T-helper 9 cell (primary cell): Measurements from ENCODE around the gene UGT1A6.
"Not testable (repeated sequence)": the region's sequence is repeated elsewhere in the genome, so short reads cannot be mapped to it uniquely, and the experiment has no call there.

Source experiments
- DNase-seq: peaks from one replicate; pipeline ENCODE4 v3.0.0-alpha.2; 2020

Gene UGT1A6

DNA sequence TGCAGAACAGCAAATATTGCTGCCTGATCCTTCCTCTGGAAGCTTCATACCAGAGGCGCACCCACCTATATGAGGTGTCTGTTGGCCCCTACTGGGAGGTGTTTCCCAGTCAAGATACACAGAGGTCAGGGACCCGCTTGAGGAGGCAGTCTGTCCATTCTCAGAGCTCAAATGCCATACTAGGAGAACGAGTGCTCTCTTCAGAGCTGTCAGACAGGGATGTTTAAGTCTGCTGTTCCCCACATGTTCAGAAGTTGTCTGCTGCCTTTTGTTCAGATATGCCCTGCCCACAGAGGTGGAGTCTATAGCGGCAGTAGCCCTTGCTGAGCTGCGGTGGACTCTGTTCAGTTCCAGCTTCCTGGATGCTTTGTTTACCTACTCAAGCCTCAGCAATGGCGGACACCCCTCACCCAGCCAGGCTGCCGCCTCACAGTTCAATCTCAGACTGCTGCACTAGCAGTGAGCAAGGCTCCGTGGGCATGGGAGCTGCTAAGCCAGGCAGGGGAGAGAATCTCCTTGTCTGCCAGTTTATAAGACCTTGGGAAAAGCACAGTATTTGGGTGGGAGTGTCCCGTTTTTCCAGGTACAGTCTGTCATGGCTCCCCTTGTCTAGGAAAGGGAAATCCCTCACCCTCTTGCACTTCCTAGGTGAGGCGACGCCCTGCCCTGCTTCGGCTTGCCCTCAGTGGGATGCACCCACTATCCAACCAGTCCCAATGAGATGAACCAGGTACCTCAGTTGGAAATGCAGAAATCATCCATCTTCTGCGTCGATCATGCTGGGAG, 44.4 kb downstream of the UGT1A6 start:
- DNase-seq, result not testable (repeated sequence)

DNA sequence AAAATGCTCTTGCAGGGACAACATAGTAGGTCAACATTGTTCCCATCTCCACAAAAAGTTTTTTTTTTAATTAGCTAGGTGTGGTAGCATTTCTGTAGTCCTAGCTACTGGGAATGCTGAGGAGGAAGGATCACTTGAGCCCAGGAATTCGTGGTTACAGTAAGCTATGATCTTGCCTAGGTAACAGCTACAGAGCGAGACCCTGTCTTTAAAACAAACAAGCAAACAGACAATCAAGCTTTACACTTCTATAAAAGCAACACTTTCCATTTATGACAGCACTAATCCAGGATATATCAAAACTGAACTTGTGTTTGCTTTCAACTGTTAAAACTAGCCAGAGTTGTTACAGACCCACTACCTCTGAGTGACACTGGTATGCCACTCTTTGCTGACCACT, 48.2 kb downstream of the UGT1A6 start:
- DNase-seq, result no peak

DNA sequence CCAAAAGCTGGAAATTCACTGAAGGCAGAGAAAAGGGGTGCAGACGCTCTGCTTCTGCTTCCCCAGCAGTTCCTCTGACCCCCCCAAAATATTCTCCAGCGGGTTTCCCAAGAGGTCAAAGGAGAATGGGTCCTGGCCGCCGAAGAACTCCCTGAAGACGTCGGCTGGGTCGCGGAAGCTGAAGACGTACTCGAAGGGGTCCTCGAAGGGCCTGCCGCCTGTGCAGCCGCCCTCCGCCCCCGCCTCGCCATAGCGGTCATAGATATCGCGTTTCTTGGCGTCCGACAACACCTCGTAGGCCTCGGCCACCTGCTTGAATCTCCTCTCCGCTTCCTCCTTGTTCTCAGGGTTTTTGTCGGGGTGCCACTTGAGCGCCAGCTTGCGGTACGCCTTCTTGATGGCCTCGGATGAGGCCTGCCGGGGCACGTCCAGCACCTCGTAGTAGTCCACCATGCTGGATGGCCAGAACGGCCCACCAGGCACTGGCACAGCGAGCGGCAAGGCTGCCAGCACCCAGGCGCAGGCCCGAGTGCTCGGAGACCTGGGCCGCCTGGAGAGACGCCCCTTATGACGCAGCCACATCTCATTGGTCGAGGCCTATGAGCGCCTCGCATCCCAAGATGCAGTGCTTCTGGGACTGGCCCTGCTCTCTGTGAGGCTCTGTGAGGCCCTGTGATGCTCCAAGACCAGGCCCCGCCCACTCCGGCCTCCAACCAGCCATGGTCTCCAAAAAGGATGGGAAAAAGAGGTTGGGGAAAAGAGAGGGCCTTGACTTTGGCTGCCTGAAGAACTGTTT, 51.0 kb downstream of the UGT1A6 start:
- no peak for DNase-seq

DNA sequence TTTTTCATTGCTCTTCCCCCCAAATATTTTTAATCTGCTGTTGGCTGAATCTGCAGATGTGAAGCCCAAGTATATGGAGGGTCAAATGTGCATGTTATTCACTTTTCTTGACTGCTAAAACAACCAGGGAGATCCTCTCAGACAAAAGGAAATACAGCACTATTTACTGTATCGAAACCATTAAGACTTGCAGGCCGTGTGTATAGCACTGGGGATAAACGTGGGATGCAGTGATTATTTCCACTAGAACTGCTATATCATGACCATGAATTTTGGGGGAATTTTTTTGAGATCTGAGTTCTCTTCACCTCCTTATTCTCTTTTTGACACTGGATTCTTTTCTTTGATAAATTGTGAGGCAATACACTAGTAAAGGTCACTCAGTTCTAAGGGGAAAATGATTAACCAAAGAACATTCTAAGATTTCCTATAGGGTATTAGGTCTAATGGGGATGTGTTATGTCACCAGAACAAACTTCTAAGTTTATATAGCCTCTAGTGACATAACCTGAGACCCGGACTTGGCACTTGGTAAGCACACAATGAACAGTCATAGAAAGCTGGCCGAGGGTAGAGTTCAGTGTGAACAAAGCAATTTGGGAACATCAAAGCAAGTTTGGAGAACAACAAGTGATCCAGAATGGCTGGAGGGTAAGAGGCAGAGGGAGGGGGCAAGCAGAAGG, 52.5 kb downstream of the UGT1A6 start:
- no peak for DNase-seq

GRCh38 chr2:233745838-233746237, 53.1 kb downstream of the UGT1A6 start:
- not testable (repeated sequence) for DNase-seq

DNA sequence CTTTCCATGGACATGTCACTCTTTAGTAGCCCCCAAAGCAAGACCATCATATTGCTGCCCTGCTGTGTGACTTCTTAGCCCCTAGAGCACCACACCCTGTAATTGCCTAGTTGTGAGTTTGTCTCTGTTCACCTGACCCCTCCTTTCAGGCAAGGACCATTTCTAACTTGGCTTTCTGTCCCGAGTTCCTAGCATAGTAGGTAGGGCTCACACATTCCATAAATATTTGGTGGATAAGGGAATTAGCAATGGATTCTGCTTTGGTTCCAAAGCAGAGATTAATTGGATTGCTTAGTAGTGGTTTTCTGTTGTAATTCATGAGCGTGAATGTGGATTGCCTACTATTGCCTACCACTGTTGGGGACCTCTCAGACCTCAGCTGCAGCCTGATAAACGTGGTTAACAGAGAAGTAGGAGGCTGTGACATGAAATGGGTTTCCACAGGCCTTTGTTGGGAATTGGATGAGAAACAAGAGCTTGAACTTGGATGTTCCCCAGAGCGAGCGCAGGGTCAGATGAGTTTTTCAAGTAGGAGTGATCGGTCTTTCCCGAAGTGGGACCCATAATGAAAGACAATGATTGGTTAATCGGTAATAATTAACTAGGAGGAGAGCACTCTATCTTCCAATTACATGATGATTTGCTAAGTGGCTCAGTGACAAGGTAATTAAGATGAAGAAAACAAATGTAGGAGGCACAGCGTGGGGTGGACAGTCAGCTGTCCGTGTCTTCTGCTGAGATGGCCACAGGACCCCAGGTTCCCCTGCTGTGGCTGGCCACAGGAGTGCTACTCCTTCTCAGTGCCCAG, 54.0 kb downstream of the UGT1A6 start:
- DNase-seq, result no peak

DNA sequence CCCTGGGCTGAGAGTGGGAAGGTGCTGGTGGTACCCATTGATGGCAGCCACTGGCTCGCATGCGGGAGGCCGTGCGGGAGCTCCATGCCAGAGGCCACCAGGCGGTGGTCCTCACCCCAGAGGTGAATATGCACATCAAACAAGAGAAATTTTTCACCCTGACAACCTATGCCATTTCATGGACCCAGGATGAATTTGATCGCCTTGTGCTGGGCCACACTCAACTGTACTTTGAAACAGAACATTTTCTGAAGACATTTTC, 54.5 kb downstream of the UGT1A6 start:
- no peak for DNase-seq

- not testable (repeated sequence) for DNase-seq
Measured at GRCh38 chr2:233750689-233751088, 58.0 kb downstream of the UGT1A6 start.

- DNase-seq, result not testable (repeated sequence)
Measured at GRCh38 chr2:233751212-233752009, 58.7 kb downstream of the UGT1A6 start.

- no peak for DNase-seq
Measured at GRCh38 chr2:233754872-233755611, 62.4 kb downstream of the UGT1A6 start.

GRCh38 chr2:233756429-233757081, 63.9 kb downstream of the UGT1A6 start:
- no peak for DNase-seq

- no peak for DNase-seq
Measured at GRCh38 chr2:233758141-233758540, 65.5 kb downstream of the UGT1A6 start.

- DNase-seq, result no peak
Measured at GRCh38 chr2:233758849-233759248, 66.2 kb downstream of the UGT1A6 start.

DNA sequence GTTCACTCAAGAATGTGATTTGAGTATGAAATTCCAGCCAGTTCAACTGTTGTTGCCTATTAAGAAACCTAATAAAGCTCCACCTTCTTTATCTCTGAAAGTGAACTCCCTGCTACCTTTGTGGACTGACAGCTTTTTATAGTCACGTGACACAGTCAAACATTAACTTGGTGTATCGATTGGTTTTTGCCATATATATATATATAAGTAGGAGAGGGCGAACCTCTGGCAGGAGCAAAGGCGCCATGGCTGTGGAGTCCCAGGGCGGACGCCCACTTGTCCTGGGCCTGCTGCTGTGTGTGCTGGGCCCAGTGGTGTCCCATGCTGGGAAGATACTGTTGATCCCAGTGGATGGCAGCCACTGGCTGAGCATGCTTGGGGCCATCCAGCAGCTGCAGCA, 67.4 kb downstream of the UGT1A6 start, which contains the start of gene UGT1A1:
UGT1A1 (plus strand) TSS at position 228 of the 400 bp plus-strand sequence; CDS start at position 246, 18 bp downstream.
- DNase-seq, result no peak

DNA sequence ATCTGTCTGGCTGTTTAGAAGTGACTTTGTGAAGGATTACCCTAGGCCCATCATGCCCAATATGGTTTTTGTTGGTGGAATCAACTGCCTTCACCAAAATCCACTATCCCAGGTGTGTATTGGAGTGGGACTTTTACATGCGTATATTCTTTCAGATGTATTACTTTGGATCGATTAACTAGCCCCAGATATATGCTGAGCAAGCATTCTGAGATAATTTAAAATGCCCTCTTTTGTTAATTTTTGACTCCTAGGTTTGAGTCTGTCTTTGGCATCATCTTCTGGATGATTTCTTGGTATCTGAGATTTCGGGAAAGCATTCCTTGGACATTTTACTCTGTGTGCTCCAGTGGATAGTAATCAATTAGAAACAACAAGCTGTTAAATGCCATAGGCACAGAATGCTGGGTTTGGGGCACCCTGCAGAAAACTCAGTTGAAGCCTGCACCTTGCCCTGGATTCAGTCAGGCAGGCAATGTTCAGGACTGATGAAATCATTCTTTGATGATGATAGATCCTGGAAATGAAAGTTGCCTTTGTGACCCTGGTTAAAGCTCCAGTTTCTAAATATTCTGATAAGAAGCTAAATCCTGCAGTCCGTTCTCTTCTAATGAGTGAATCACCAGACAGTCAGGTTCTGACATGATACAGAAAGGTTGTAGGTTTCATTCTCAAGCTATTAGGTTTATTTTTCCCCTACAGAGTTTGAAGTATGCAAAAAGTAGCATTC, 68.5 kb downstream of the UGT1A6 start:
- no peak for DNase-seq

DNA sequence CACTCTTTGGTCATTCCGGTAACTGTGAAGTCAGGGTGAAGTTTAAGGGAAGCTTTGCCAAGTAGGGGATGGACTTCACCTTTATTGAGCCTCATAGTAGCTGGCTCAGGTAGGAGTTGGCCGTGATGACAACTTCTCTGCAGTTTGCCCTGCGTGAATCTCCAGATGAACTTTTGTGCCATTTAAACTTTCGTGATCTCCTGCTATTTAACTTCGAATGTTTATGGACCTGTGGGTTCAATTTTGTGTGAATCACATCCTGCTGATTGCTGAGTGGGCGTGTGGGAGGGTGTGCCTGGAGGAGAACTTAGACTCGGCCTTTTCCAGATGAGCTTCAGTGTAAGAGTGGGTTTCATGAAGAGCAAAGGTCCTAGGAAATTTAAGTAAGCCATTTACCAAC, 71.6 kb downstream of the UGT1A6 start:
- DNase-seq, result no peak

DNA sequence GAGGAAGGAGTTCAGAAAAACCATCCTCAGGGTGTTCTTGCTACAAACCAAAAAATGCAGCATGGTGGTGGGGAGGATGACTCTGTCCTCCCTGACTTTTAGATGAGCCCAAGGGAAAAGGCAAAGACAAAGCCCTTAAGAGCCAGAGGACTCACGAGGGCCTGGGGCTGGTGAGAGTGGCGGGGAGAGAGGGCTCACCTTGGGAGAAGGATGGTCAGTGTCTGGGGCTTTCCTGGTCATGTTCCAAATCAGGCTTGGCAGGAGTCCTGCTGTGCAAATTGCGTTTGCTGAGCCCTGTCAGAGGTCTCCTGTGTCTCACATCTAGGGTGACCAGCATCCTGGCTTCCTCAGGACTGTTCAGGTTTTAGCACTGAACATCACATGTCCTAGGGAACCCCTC, 72.1 kb downstream of the UGT1A6 start:
- DNase-seq, result no peak

DNA sequence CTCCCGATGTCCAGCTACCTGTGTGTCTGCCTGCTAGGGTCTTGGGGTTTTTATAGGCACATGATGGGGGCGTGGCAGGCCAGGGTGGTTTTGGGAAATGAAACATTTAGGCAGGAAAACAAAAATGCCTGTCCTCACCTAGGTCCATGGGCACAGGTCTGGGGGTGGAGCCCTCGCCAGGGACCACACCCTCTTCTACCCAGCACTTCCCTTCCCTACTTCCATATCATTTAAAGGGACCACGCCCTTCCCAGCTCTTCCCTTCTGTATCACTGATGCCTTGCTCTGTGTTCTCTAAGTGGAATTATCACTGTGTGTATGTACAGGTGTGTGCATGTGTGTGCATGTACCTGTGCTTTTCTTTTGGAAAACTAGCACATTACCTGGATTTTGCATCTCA, 73.7 kb downstream of the UGT1A6 start:
- no peak for DNase-seq

- no peak for DNase-seq
Measured at GRCh38 chr2:233768076-233768475, 75.4 kb downstream of the UGT1A6 start.

- DNase-seq, result no peak
Measured at GRCh38 chr2:233769260-233769659, 76.6 kb downstream of the UGT1A6 start.
